HepG2 (cell line): ENCODE data around the gene CRIP1. TPM values are rescaled to one million over a fixed set of nuclear protein-coding genes. Genes with fewer than 3 reads are reported as not detected.
A peak's percentile ranks its signal among the peaks of the same experiment; 100 is the strongest.

ENCODE experiments used
- BCL6 ChIP-seq: IDR thresholded peaks from 2 replicates; pipeline ENCODE4 v1.6.1; 2016; ENCODE audit warnings: missing genetic modification reagents, missing compliant biosample characterization
- CREBL2 ChIP-seq: sonication (generic); formaldehyde crosslinking; IDR thresholded peaks from 2 replicates; pipeline ENCODE4 v1.8.1; 2023; ENCODE audit warnings: missing genetic modification reagents, mild to moderate bottlenecking, borderline replicate concordance
- EED ChIP-seq: sonication (generic); formaldehyde crosslinking; IDR thresholded peaks from 2 replicates; pipeline ENCODE4 v1.5.0; 2020; ENCODE audit warnings: mild to moderate bottlenecking, missing genetic modification reagents
- GABPB1 ChIP-seq: IDR thresholded peaks from 2 replicates; pipeline ENCODE4 v1.6.1; 2016; ENCODE audit warnings: mild to moderate bottlenecking, missing genetic modification reagents, moderate library complexity, missing compliant biosample characterization
- GLI4 ChIP-seq: sonication (generic); formaldehyde crosslinking; IDR thresholded peaks from 2 replicates; pipeline ENCODE4 v1.5.1; 2020; ENCODE audit warnings: missing genetic modification reagents, mild to moderate bottlenecking, moderate library complexity, borderline replicate concordance
- GMEB1 ChIP-seq: sonication (generic); formaldehyde crosslinking; IDR thresholded peaks from 2 replicates; pipeline ENCODE4 v1.5.1; 2020; ENCODE audit warnings: missing genetic modification reagents, mild to moderate bottlenecking, borderline replicate concordance
- NKX3-1 ChIP-seq: sonication (generic); formaldehyde crosslinking; IDR thresholded peaks from 2 replicates; pipeline ENCODE4 v1.5.0; 2020; ENCODE audit warnings: missing genetic modification reagents
- SNAPC2 ChIP-seq: sonication (generic); formaldehyde crosslinking; IDR thresholded peaks from 2 replicates; pipeline ENCODE4 v1.8.1; 2022; ENCODE audit warnings: mild to moderate bottlenecking, missing genetic modification reagents
- YEATS2 ChIP-seq: sonication (generic); formaldehyde crosslinking; IDR thresholded peaks from 2 replicates; pipeline ENCODE4 v1.4.0; 2020; ENCODE audit warnings: missing genetic modification reagents, borderline replicate concordance
- ZGPAT ChIP-seq: IDR thresholded peaks from 2 replicates; pipeline ENCODE4 v1.6.1; 2016; ENCODE audit warnings: mild to moderate bottlenecking
- ZNF329 ChIP-seq: sonication (generic); formaldehyde crosslinking; IDR thresholded peaks from 2 replicates; pipeline ENCODE4 v1.9.0; 2021; ENCODE audit warnings: low read depth, mild to moderate bottlenecking, missing genetic modification reagents
- ZNF687 ChIP-seq: sonication (generic); formaldehyde crosslinking; IDR thresholded peaks from 2 replicates; pipeline ENCODE4 v1.5.1; 2020; ENCODE audit warnings: mild to moderate bottlenecking, missing genetic modification reagents, moderate library complexity
- ZNF709 ChIP-seq: sonication (generic); formaldehyde crosslinking; IDR thresholded peaks from 2 replicates; pipeline ENCODE4 v1.5.0; 2020; ENCODE audit warnings: mild to moderate bottlenecking, missing genetic modification reagents
- ZXDC ChIP-seq: sonication (generic); formaldehyde crosslinking; IDR thresholded peaks from 2 replicates; pipeline ENCODE4 v1.5.0; 2020; ENCODE audit warnings: mild to moderate bottlenecking, missing genetic modification reagents
- polyA plus RNA-seq, 8 experiments: library from polyadenylated mRNA; depleted of rRNA in 3 of 8; stranded (reverse) in 7 of 8; unstranded in 1 of 8; fragments of >200 nt; fragmentation: Illumina TruSeq in 4 of 8; extraction: Trizol in 4 of 8; gene quantifications; 2 replicates each; pipeline versions ENCODE4 v1.2.1 to v1.2.3, GENCODE V29; 2011 to 2016; ENCODE audit warnings: low read depth in 4 of 8, missing spikeins in 1 of 8, mixed read lengths in 1 of 8; ENCODE audit not compliant: insufficient read depth in 1 of 8
- total RNA-seq, 5 experiments: library from RNA; depleted of rRNA; stranded (reverse); fragments of >200 nt; fragmentation: Illumina TruSeq; extraction: Trizol; gene quantifications; 2 replicates each; pipeline ENCODE4 v1.2.3, GENCODE V29; 2016; ENCODE audit warnings: low read depth in 1 of 5
- TF ChIP-seq, protein P1 (sequence below): IDR thresholded peaks from 2 replicates; pipeline ENCODE4 v1.6.1; 2016; ENCODE audit warnings: low read depth, borderline replicate concordance
- TF ChIP-seq, protein P2 (sequence below): sonication (generic); formaldehyde crosslinking; IDR thresholded peaks from 2 replicates; pipeline ENCODE4 v1.5.0; 2020; ENCODE audit warnings: mild to moderate bottlenecking, missing genetic modification reagents

Gene CRIP1
- total and polyA plus RNA-seq, 2 of the 13 experiments (the other 11 are each of a cell fraction or from before 2014, with no cell fraction given) = 53.9 to 59.5 TPM

DNA sequence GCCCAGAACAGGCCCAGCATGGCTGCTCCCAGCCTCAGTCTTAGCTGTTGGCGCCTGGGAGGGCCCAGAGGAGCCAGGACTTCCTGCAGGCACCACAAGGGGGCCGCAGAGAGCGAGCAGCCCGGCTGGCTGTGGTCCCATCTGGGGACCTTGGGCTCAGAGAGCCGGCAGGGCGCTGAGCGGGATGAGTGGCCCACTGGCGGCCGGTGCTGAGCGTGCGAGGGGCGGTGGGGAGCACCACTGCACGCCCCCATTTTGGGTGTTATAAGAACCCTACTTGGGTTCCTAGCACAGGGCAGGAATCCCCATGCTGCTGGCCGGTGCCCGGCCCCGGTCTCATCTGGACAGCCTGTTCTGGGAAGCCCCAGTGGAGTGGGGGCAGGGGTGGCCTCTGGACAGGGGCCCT, 38.0 kb upstream of the CRIP1 start (continued):
- TF ChIP-seq ZNF687 (CRISPR knock-in tag) = peak; percentile 53
- TF ChIP-seq ZNF329 (CRISPR knock-in tag) = no peak
- no peak for TF ChIP-seq SNAPC2 (CRISPR knock-in tag)
- no peak for TF ChIP-seq CREBL2 (CRISPR knock-in tag)
- TF ChIP-seq EED (CRISPR knock-in tag) = no peak
- no peak for TF ChIP-seq GMEB1 (CRISPR knock-in tag)
- no peak for TF ChIP-seq GLI4 (CRISPR knock-in tag)
- TF ChIP-seq BCL6 (CRISPR knock-in tag) = no peak
- TF ChIP-seq, protein P1, sequence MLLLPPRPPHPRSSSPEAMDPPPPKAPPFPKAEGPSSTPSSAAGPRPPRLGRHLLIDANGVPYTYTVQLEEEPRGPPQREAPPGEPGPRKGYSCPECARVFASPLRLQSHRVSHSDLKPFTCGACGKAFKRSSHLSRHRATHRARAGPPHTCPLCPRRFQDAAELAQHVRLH = no peak
- TF ChIP-seq ZXDC (CRISPR knock-in tag) = no peak
- TF ChIP-seq YEATS2 = no peak
- TF ChIP-seq NKX3-1 (CRISPR knock-in tag) = no peak
- TF ChIP-seq GABPB1 = peak; percentile 42; the same call in 1 of the 2 replicates
- TF ChIP-seq, protein P2, sequence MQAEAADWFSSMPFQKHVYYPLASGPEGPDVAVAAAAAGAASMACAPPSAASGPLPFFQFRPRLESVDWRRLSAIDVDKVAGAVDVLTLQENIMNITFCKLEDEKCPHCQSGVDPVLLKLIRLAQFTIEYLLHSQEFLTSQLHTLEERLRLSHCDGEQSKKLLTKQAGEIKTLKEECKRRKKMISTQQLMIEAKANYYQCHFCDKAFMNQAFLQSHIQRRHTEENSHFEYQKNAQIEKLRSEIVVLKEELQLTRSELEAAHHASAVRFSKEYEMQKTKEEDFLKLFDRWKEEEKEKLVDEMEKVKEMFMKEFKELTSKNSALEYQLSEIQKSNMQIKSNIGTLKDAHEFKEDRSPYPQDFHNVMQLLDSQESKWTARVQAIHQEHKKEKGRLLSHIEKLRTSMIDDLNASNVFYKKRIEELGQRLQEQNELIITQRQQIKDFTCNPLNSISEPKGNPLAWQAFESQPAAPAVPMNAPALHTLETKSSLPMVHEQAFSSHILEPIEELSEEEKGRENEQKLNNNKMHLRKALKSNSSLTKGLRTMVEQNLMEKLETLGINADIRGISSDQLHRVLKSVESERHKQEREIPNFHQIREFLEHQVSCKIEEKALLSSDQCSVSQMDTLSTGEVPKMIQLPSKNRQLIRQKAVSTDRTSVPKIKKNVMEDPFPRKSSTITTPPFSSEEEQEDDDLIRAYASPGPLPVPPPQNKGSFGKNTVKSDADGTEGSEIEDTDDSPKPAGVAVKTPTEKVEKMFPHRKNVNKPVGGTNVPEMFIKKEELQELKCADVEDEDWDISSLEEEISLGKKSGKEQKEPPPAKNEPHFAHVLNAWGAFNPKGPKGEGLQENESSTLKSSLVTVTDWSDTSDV (CRISPR knock-in tag) = no peak
- TF ChIP-seq ZNF709 (CRISPR knock-in tag) = no peak
- 0 out of 2 replicates have a peak, but pooled peaks have one; percentile 17 for TF ChIP-seq ZGPAT (CRISPR knock-in tag)
